ENCODE measurements around the gene NEDD8. TPM values are rescaled to one million over a fixed set of nuclear protein-coding genes. Genes with fewer than 3 reads are reported as not detected.

Gene NEDD8
- total and polyA plus RNA-seq, 4 experiments from 2014 or later = 116 to 425 (median 239) TPM

DNA sequence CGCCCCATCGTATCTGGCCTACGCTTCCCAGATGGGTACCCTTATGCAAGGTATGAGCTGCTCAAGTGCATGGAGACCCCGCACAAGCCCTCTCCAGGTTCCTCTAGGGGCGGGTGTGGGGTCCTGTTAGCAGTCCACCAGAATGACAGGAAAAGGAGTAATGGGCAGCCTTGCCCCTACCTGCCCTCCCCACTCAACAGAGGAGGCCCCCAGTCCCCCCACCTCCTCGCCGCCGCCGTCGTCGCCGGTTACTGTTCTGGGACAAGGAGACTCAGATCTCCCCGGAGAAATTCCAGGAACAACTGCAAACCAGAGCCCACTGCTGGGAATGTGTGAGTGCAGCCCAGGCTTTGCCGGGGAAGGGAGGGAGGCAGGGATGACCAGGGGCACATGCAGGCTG, 54.3 kb downstream of the NEDD8 start:
- Mint-ChIP-seq H3K9me3 (no peaks in the 10 kb centered on the region), H3K4me3 (no peak overlapping the region), H3K4me1 (peaks cover 11 to 25% (median 13%) of the 10 kb centered on the region in 4 donors), H3K36me3 (peaks cover 19 to 75% of the 10 kb centered on the region in 2 donors), H3K27ac (peak overlapping the region in 3 of 7 donors; percentile 52 to 81 (median 64)), H3K27me3 (no peaks in the 10 kb centered on the region)
- H3K4me1 ChIP-seq (ENCODE audit: insufficient read depth, low read length) = no peaks in the 10 kb centered on the region
- no peak for DNase-seq
- ChIA-PET POLR2A (ENCODE audit: partially characterized antibody) (interaction anchor here (1.2 to 2.3 kb wide), 2 partner anchors 13 to 35 kb away, joined by 3 to 5 read pairs; no protein-coding TSS in a partner anchor), CTCF (ENCODE audit: partially characterized antibody) (no interaction called here)
- H3K27ac ChIP-seq (ENCODE audit: low read depth, low read length) = no peak overlapping the region
- no peak overlapping the region for H3K4me3 ChIP-seq (ENCODE audit: low read length in 2 of 2)
- H3K27me3 ChIP-seq (ENCODE audit: insufficient read depth, low read length) = no peaks in the 10 kb centered on the region
- H3K9me3 ChIP-seq (ENCODE audit: control insufficient read depth in 1 of 2, low read length in 2 of 2) = no peaks in the 10 kb centered on the region
- H3K36me3 ChIP-seq (ENCODE audit: insufficient read depth, low read length) = peaks cover 37% of the 10 kb centered on the region
- intact Hi-C loops (cut with micrococcal nuclease) = no loop called here

DNA sequence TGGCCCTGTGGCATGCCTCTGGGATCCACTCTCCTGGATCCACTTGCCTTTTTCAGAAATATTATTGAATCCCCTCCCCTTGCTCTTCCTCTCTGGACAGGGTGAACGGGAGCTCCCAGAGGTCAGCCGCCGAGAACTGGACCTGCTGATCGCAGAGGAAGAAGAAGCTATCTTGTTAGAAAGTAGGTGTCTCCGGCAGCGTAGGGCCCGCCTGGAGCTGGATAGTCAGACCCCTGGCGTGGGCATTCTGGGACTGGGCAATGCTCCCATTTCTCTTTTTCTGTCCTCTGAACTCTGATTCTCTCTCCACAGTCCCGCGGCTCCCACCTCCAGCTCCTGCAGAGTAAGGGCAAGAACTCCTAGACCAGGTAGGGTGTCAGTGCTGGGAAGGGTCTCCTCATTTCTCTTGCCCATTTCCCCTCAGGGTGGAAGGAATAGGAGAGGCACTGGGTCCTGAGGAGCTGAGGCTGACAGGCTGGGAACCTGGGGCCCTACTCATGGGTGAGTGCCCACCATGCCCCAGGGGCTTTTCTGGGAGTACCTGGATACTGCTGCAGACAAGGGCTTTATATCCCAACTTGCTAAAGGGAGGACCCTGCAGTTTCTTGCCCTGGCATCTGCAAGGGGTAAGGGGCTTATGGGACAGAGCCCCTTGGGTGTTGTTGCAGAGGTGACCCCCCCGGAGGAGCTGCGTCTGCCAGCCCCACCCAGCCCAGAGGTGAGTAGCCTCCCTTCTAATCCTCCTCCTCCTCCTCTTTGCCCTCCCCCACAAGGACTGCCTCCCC, 54.9 kb downstream of the NEDD8 start:
- intact Hi-C loops (cut with micrococcal nuclease) = no loop called here
- Mint-ChIP-seq H3K4me1 (peaks cover 11 to 31% (median 14%) of the 10 kb centered on the region in 4 donors), H3K27me3 (no peaks in the 10 kb centered on the region), H3K27ac (peak overlapping the region in 6 of 7 donors; percentile 8 to 81 (median 58)), H3K9me3 (no peaks in the 10 kb centered on the region), H3K36me3 (peaks cover 15 to 71% of the 10 kb centered on the region in 2 donors), H3K4me3 (no peak overlapping the region)
- no peak for DNase-seq
- H3K9me3 ChIP-seq (ENCODE audit: control insufficient read depth in 1 of 2, low read length in 2 of 2) = no peaks in the 10 kb centered on the region
- POLR2A ChIA-PET (ENCODE audit: partially characterized antibody) = interaction anchor here (0.7 to 2.3 kb wide), 2 partner anchors 10 to 13 kb away, joined by 3 to 5 read pairs; no protein-coding TSS in a partner anchor
- no peaks in the 10 kb centered on the region for H3K27me3 ChIP-seq (ENCODE audit: insufficient read depth, low read length)
- H3K27ac ChIP-seq (ENCODE audit: low read depth, low read length) = no peak overlapping the region
- H3K4me1 ChIP-seq (ENCODE audit: insufficient read depth, low read length) = peaks cover 1% of the 10 kb centered on the region
- H3K4me3 ChIP-seq (ENCODE audit: low read length in 2 of 2) = no peak overlapping the region
- peaks cover 35% of the 10 kb centered on the region for H3K36me3 ChIP-seq (ENCODE audit: insufficient read depth, low read length)
- CTCF ChIA-PET (ENCODE audit: partially characterized antibody) = no interaction called here

DNA sequence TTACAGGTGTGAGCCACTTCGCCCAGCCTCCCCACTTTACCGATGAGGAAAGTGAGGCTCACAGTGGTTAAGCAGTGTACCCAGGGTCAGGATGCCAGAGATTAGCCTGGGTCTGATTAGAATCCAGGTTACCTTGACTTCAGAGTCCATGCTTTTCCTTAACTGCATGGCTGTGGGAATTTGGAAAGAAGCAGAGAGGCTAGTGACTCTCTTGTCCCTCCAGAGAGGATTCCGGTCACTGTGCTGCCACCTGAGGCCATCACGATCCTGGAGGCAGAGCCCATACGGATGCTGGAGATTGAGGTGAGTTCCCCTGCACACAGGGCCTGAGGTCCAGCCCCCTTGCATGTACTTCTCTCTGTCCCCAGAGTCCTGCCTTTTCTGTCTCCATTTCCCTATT, 55.6 kb downstream of the NEDD8 start:
- peaks cover 15 to 69% of the 10 kb centered on the region in 2 donors for H3K36me3 Mint-ChIP-seq
- Histone ChIP-seq H3K4me1 (ENCODE audit: insufficient read depth, low read length) (peaks cover 5% of the 10 kb centered on the region), H3K9me3 (ENCODE audit: control insufficient read depth in 1 of 2, low read length in 2 of 2) (no peaks in the 10 kb centered on the region), H3K27me3 (ENCODE audit: insufficient read depth, low read length) (no peaks in the 10 kb centered on the region), H3K27ac (ENCODE audit: low read depth, low read length) (no peak overlapping the region), H3K36me3 (ENCODE audit: insufficient read depth, low read length) (peaks cover 35% of the 10 kb centered on the region), H3K4me3 (ENCODE audit: low read length in 2 of 2) (no peak overlapping the region)
- ChIA-PET POLR2A (ENCODE audit: partially characterized antibody) (interaction anchor here (2.3 kb wide), 1 partner anchor 15 kb away, joined by 10 read pairs; the partner anchor contains the start of gene IRF9), CTCF (ENCODE audit: partially characterized antibody) (no interaction called here)
- H3K27me3 Mint-ChIP-seq = no peaks in the 10 kb centered on the region
- intact Hi-C loops (cut with micrococcal nuclease) = no loop called here
- no peaks in the 10 kb centered on the region for H3K9me3 Mint-ChIP-seq
- H3K27ac Mint-ChIP-seq = peak overlapping the region in 1 of 7 donors; percentile 50
- DNase-seq = no peak
- H3K4me1 Mint-ChIP-seq = peaks cover 11 to 37% (median 16%) of the 10 kb centered on the region in 4 donors
- H3K4me3 Mint-ChIP-seq = no peak overlapping the region

DNA sequence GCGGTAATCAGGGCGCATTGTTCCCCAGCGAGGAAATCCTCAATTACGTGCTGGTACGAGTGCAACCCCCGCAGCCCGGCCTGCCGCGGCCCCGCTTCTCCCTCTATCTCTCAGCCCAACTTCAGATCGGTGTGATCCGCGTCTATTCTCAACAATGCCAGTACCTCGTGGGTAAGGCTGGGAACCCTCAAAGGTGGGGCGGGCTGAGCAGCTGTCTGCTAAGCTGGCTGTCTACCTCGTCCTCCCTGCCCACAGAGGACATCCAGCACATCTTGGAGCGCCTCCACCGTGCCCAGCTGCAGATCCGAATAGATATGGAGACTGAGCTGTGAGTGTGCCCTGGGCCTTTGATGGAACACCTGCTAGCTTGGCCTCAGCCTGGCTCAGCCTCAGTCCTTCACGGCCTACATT, 59.3 kb downstream of the NEDD8 start:
- DNase-seq = no peak
- Histone ChIP-seq H3K27ac (ENCODE audit: low read depth, low read length) (no peak overlapping the region), H3K4me3 (ENCODE audit: low read length in 2 of 2) (no peak overlapping the region), H3K36me3 (ENCODE audit: insufficient read depth, low read length) (peaks cover 11% of the 10 kb centered on the region), H3K4me1 (ENCODE audit: insufficient read depth, low read length) (peaks cover 18% of the 10 kb centered on the region), H3K27me3 (ENCODE audit: insufficient read depth, low read length) (no peaks in the 10 kb centered on the region), H3K9me3 (ENCODE audit: control insufficient read depth in 1 of 2, low read length in 2 of 2) (no peaks in the 10 kb centered on the region)
- H3K9me3 Mint-ChIP-seq = no peaks in the 10 kb centered on the region
- POLR2A ChIA-PET (ENCODE audit: partially characterized antibody) = interaction anchor here (0.8 to 2.3 kb wide), 3 partner anchors 11 to 41 kb away, joined by 3 to 14 read pairs (median 5); partner anchors contain the start of genes CHMP4A and TM9SF1
- H3K27me3 Mint-ChIP-seq = no peaks in the 10 kb centered on the region
- H3K4me3 Mint-ChIP-seq = peak overlapping the region in 3 of 8 donors; percentile 10 to 36 (median 26)
- CTCF ChIA-PET (ENCODE audit: partially characterized antibody) = interaction anchor here (5.3 kb wide), 1 partner anchor 12 kb away, joined by 31 read pairs; the partner anchor contains the start of gene IRF9
- peak overlapping the region; percentile 29 to 77 (median 54) for H3K27ac Mint-ChIP-seq
- H3K36me3 Mint-ChIP-seq = peaks cover 7 to 54% of the 10 kb centered on the region in 2 donors
- H3K4me1 Mint-ChIP-seq = peaks cover 18 to 50% (median 30%) of the 10 kb centered on the region in 4 donors
- intact Hi-C loops (cut with micrococcal nuclease) = no loop called here

- Mint-ChIP-seq H3K4me1 (peaks cover 18 to 54% (median 34%) of the 10 kb centered on the region in 4 donors), H3K9me3 (no peaks in the 10 kb centered on the region), H3K36me3 (peaks cover 11 to 54% of the 10 kb centered on the region in 2 donors), H3K27me3 (no peaks in the 10 kb centered on the region), H3K27ac (peak overlapping the region in 5 of 7 donors; percentile 42 to 88 (median 63)), H3K4me3 (peak overlapping the region; percentile 48 to 91 (median 84))
- no peak for DNase-seq
- ChIA-PET POLR2A (ENCODE audit: partially characterized antibody) (interaction anchor here (0.6 to 2.3 kb wide), 4 partner anchors 15 to 41 kb away, joined by 3 to 14 read pairs (median 5); partner anchors contain the start of genes CHMP4A, RNF31 and TM9SF1), CTCF (ENCODE audit: partially characterized antibody) (interaction anchor here (5.3 kb wide), 1 partner anchor 11 kb away, joined by 31 read pairs; the partner anchor contains the start of gene IRF9)
- H3K36me3 ChIP-seq (ENCODE audit: insufficient read depth, low read length) = peaks cover 11% of the 10 kb centered on the region
- H3K27ac ChIP-seq (ENCODE audit: low read depth, low read length) = peak overlapping the region; percentile 42
- no peaks in the 10 kb centered on the region for H3K9me3 ChIP-seq (ENCODE audit: control insufficient read depth in 1 of 2, low read length in 2 of 2)
- peaks cover 21% of the 10 kb centered on the region for H3K4me1 ChIP-seq (ENCODE audit: insufficient read depth, low read length)
- H3K27me3 ChIP-seq (ENCODE audit: insufficient read depth, low read length) = no peaks in the 10 kb centered on the region
- intact Hi-C loops (cut with micrococcal nuclease) = no loop called here
- no peak overlapping the region for H3K4me3 ChIP-seq (ENCODE audit: low read length in 2 of 2)
These were observed 59.8 kb downstream of the NEDD8 start for GRCh38 chr14:24172261-24172860.

DNA sequence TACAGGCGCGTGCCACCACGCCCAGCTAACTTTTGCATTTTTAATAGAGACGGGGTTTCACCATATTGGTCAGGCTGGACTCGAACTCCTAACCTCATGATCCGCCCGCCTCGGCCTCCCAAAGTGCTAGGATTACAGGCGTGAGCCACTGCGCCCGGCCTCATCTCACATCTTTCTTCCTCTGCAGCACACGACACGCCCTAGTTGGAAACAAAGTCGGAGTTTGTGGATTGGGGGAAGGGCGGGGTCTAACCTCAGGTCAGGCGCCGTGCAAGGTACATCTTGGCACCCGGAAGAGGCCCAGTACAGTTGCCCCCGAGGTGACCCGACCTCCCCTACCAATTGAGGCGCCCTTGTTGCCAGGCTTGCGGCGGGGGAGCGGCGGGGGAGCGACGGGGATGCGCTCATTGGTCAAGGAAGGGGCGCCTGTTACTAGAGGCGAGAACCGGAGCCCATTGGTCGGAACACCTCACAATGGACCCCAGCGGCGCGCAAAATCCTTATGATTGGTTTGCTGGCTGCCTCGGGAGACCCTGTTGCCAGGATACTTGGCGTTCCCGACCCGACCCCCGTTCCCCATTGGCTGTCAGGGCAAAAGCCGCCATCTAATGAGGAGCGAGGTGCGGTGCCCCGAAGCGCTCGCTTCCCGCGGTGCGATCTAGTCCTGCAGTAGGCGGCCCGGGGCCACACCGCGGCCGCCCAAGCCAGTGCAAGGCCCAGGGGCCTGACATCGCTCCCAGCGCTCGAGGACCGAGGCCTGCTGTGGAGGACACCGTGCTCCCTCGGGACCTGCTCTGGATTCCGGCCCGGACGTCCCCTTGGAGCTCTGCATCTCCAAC, 60.5 kb downstream of the NEDD8 start, which contains the start of gene REC8:
Gene REC8, plus strand, starts transcription at position 659 of the 839 bp plus-strand sequence. CDS start 473 bp downstream, outside the sequence.
- Histone ChIP-seq H3K27me3 (ENCODE audit: insufficient read depth, low read length) (no peaks in the 10 kb centered on the region), H3K9me3 (ENCODE audit: control insufficient read depth in 1 of 2, low read length in 2 of 2) (no peaks in the 10 kb centered on the region), H3K4me1 (ENCODE audit: insufficient read depth, low read length) (peaks cover 22% of the 10 kb centered on the region), H3K36me3 (ENCODE audit: insufficient read depth, low read length) (peaks cover 12% of the 10 kb centered on the region), H3K27ac (ENCODE audit: low read depth, low read length) (peak within 1 kb of the TSS; percentile 42), H3K4me3 (ENCODE audit: low read length in 2 of 2) (peak within 1 kb of the TSS in 1 of 2 donors; percentile 26)
- ChIA-PET CTCF (ENCODE audit: partially characterized antibody) (interaction anchor here (0.7 to 5.3 kb wide), 2 partner anchors 7 to 10 kb away, joined by 4 to 31 read pairs; partner anchors contain the start of gene IRF9), POLR2A (ENCODE audit: partially characterized antibody) (interaction anchor here (0.6 to 2.3 kb wide), 9 partner anchors 10 to 112 kb away, joined by 3 to 23 read pairs (median 3); partner anchors contain the start of genes CHMP4A, DCAF11, IRF9 and NRL)
- Mint-ChIP-seq H3K4me3 (peak within 1 kb of the TSS; percentile 82 to 91 (median 87)), H3K27ac (peak within 1 kb of the TSS; percentile 63 to 88 (median 85)), H3K27me3 (no peaks in the 10 kb centered on the region), H3K9me3 (no peaks in the 10 kb centered on the region), H3K4me1 (peaks cover 20 to 56% (median 35%) of the 10 kb centered on the region in 4 donors), H3K36me3 (peaks cover 16 to 54% of the 10 kb centered on the region in 2 donors)
- intact Hi-C loops (cut with micrococcal nuclease) = loop anchor here (1.0 kb wide), 2 partner anchors 10 to 17 kb away; partner anchors contain the start of genes IPO4 and IRF9
- DNase-seq = peak; percentile 66 to 84 (median 73)
